ENCODE results near the gene RBMS3. TPM values are rescaled to one million over a fixed set of nuclear protein-coding genes. Genes with fewer than 3 reads are reported as not detected.

RBMS3 gene
- total and polyA plus RNA-seq, 2 of the 8 experiments (the other 6 are each of a cell fraction or from before 2014, with no cell fraction given) = 3.7 to 6.9 TPM

DNA sequence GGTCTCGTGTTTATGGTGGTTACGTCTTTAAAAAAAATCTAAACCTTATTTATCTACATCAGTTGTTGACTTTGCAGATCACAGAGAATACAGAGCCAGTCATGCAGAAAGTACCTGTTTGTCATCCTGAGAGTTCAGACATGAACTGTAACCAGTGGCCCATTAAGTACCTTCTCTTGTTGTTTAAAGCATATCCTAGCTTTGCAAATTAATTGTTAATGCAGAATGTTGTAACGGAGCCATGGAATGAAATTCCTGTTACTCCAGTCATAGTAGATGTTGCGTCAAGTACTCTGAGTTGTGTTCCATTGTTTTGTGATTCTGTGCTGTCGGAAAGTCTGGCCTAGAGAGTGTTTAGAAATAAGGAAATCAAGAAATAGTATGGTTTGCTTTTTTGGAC is 205.2 kb downstream of the RBMS3 start:
- Histone ChIP-seq H3K56ac (replicated peaks; ENCODE audit: insufficient read length, low read depth, low read length) (no peak overlapping the region), H3K23me2 (ENCODE audit: low read depth, low read length) (no peaks in the 10 kb centered on the region), H2BK15ac (ENCODE audit: low read length) (no peak overlapping the region), H2AFZ (ENCODE audit: low read length) (no peak overlapping the region), H4K5ac (ENCODE audit: insufficient read length, low read depth, low read length) (no peak overlapping the region), H4K91ac (replicated peaks; ENCODE audit: insufficient read length, low read length) (no peak overlapping the region), H3K79me1 (ENCODE audit: low read depth, low read length) (no peaks in the 10 kb centered on the region), H2BK5ac (ENCODE audit: low read depth, low read length) (no peak overlapping the region), H3K36me3 (ENCODE audit: control insufficient read depth in 2 of 4, insufficient read depth in 4 of 4, low read length in 3 of 4) (no peaks in the 10 kb centered on the region), H4K8ac (ENCODE audit: extremely low read depth, insufficient read depth, low read length) (no peak overlapping the region), H4K20me1 (replicated peaks in 1 of 2; ENCODE audit: control insufficient read depth in 1 of 2, insufficient read depth in 2 of 2, low read length in 2 of 2) (no peaks in the 10 kb centered on the region), H3K4me2 (ENCODE audit: insufficient read depth in 1 of 2, low read depth in 2 of 2, low read length in 2 of 2) (no peak overlapping the region), H3K23ac (ENCODE audit: insufficient read length) (no peak overlapping the region), H3K18ac (ENCODE audit: extremely low read depth, low read length) (no peak overlapping the region), H2AK5ac (ENCODE audit: low read depth, low read length) (no peak overlapping the region), H3K14ac (ENCODE audit: insufficient read length) (no peak overlapping the region), H3K27me3 (replicated peaks in 1 of 4; ENCODE audit: control insufficient read depth in 3 of 4, extremely low read depth in 1 of 4, insufficient read depth in 3 of 4, low read length in 3 of 4) (no peaks in the 10 kb centered on the region), H2BK20ac (ENCODE audit: low read length) (no peak overlapping the region), H3K4ac (replicated peaks; ENCODE audit: insufficient read length, low read depth, low read length) (no peak overlapping the region), H3K27ac (ENCODE audit: low read depth, low read length) (no peak overlapping the region), H2BK12ac (ENCODE audit: low read depth, low read length) (no peak overlapping the region), H3K9ac (replicated peaks in 1 of 4; ENCODE audit: extremely low read depth in 1 of 4, low read depth in 3 of 4, low read length in 3 of 4) (no peak overlapping the region), H3K4me1 (replicated peaks in 1 of 4; ENCODE audit: control insufficient read depth in 3 of 4, insufficient read depth in 4 of 4, low read length in 3 of 4) (0 out of 7 replicates have a peak, but pooled peaks cover 0 to 2% (median 0%) of the 10 kb centered on the region in 4 experiments), H3K79me2 (ENCODE audit: control insufficient read depth in 1 of 2, insufficient read depth in 2 of 2, low read length in 2 of 2) (no peaks in the 10 kb centered on the region), H2BK120ac (replicated peaks; ENCODE audit: low read depth, low read length) (no peak overlapping the region), H3K4me3 (ENCODE audit: extremely low read depth in 1 of 4, insufficient read depth in 2 of 4, low read depth in 3 of 4, low read length in 4 of 4) (no peak overlapping the region), H3K9me3 (ENCODE audit: insufficient read depth in 2 of 2, low read depth in 1 of 2, low read length in 1 of 2) (no peaks in the 10 kb centered on the region)
- no peak for DNase-seq (ENCODE audit: low read depth in 1 of 2, low spot score in 2 of 2)
- ChIA-PET POLR2A (ENCODE audit: partially characterized antibody) (no interaction called here), CTCF (ENCODE audit: partially characterized antibody) (no interaction called here)
- WGBS, 2 experiments (ENCODE audit: extremely low coverage in 1 of 2, insufficient coverage in 1 of 2, insufficient read length in 1 of 2, insufficient replicate concordance in 2 of 2, low coverage in 1 of 2, low lambda C conversion rate in 2 of 2, missing lambda C conversion rate in 1 of 2) = 88% methylated on average over 5 of the region's 5 CpGs; no CpG with 5 or more reads in 1 of the 2 experiments
- no peak for TF ChIP-seq EP300 (IDR thresholded peaks at IDR 0.05; ENCODE audit: borderline replicate concordance in 1 of 2, low read depth in 2 of 2, low read length in 2 of 2)
- no peak for TF ChIP-seq SIRT6 (IDR thresholded peaks at IDR 0.05; ENCODE audit: low read length)
- TF ChIP-seq ZNF274 (IDR thresholded peaks at IDR 0.05; ENCODE audit: borderline replicate concordance, extremely low read depth, low read length) = no peak
- no peak for TF ChIP-seq CHD1 (IDR thresholded peaks at IDR 0.05; ENCODE audit: low read depth, low read length)
- TF ChIP-seq RAD21 (IDR thresholded peaks at IDR 0.05 in 1 of 2, conservative IDR thresholded peaks at IDR 0.05 in 1 of 2; ENCODE audit: low read depth in 2 of 2, low read length in 2 of 2) = no peak
- FAIRE-seq = no peak
